Measurements from ENCODE around the gene CCR3.

DNA sequence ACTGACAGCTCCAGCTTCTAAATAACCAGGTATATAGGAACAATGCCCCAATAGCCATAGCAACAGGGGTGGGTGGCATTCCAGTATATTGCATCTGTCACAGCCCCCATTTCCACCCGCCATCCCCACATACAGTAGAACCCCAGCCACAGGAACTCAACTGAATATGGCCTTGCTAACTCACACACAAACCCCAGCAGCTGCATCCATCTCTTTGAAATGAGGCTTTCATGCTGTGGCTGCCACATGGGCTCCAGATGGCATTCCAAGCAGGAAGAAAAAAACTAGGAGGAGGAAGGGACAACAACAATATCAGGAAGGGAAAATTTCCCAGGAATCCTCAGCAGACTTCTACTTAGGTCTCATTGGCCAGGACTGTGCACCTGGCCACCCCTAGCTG, 54.6 kb downstream of the CCR3 start:
- TF ChIP-seq, protein P1, sequence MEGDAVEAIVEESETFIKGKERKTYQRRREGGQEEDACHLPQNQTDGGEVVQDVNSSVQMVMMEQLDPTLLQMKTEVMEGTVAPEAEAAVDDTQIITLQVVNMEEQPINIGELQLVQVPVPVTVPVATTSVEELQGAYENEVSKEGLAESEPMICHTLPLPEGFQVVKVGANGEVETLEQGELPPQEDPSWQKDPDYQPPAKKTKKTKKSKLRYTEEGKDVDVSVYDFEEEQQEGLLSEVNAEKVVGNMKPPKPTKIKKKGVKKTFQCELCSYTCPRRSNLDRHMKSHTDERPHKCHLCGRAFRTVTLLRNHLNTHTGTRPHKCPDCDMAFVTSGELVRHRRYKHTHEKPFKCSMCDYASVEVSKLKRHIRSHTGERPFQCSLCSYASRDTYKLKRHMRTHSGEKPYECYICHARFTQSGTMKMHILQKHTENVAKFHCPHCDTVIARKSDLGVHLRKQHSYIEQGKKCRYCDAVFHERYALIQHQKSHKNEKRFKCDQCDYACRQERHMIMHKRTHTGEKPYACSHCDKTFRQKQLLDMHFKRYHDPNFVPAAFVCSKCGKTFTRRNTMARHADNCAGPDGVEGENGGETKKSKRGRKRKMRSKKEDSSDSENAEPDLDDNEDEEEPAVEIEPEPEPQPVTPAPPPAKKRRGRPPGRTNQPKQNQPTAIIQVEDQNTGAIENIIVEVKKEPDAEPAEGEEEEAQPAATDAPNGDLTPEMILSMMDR (IDR thresholded peaks at IDR 0.05): no peak
- TF ChIP-seq POLR2AphosphoS5 (IDR thresholded peaks at IDR 0.05): no peak

All from sigmoid colon (tissue), 4 donors.